K562 (cell line): ENCODE measurements around the gene ANKRD44. TPM values are rescaled to one million over a fixed set of nuclear protein-coding genes. Genes with fewer than 3 reads are reported as not detected.

ENCODE experiments used
- CREBBP ChIP-seq: IDR thresholded peaks from one replicate; pipeline ENCODE4 v1.6.1; 2012; ENCODE audit warnings: low read depth, mild to moderate bottlenecking, control low read depth, inconsistent platforms, low read length
- IFI16 ChIP-seq: fragments of 250-450 bp; sonication (Bioruptor Pico); IDR thresholded peaks from 2 replicates; pipeline ENCODE4 v2.1.2; 2022; ENCODE audit warnings: mild to moderate bottlenecking, inconsistent platforms
- KAT8 ChIP-seq: fragments of 450-650 bp; IDR thresholded peaks from 2 replicates; pipeline ENCODE4 v1.6.1; 2016; ENCODE audit warnings: low read depth, mild to moderate bottlenecking
- MAFG ChIP-seq: fragments of 450-650 bp; conservative IDR thresholded peaks from 2 replicates; pipeline ENCODE4 v1.6.1; 2016; ENCODE audit warnings: missing genetic modification characterization, missing compliant biosample characterization
- POLR3G ChIP-seq: IDR thresholded peaks from 2 replicates; pipeline ENCODE4 v1.6.1; 2011; ENCODE audit not compliant: insufficient read length, insufficient replicate concordance; ENCODE audit errors: extremely low read depth
- RFX5 ChIP-seq: IDR thresholded peaks from 2 replicates; pipeline ENCODE4 v1.6.1; 2011; ENCODE audit warnings: low read depth, mild to moderate bottlenecking, improper control_type of control experiment, low read length
- SIN3A ChIP-seq, 2 experiments: fragments of 150-350 bp in 1 of 2; IDR thresholded peaks; 2 replicates each; pipeline ENCODE4 v1.6.1; 2011 to 2016; ENCODE audit warnings: borderline replicate concordance in 2 of 2, low read depth in 2 of 2, low read length in 2 of 2, mild to moderate bottlenecking in 2 of 2, moderate library complexity in 2 of 2; ENCODE audit not compliant: control insufficient read depth in 1 of 2
- SMARCA5 ChIP-seq: fragments of 450-650 bp; IDR thresholded peaks from 2 replicates; pipeline ENCODE4 v1.6.1; 2016
- ZBTB17 ChIP-seq: fragments of 450-650 bp; formaldehyde crosslinking; IDR thresholded peaks from 2 replicates; pipeline ENCODE4 v1.4.0; 2020; ENCODE audit warnings: mild to moderate bottlenecking
- ZNF436 ChIP-seq: fragments of 250-450, 450-650 bp; sonication (Bioruptor Pico); formaldehyde crosslinking; IDR thresholded peaks from 2 replicates; pipeline ENCODE4 v1.7.0; 2020; ENCODE audit warnings: mild to moderate bottlenecking
- ZNF696 ChIP-seq: fragments of 250-450 bp; sonication (Bioruptor Pico); conservative IDR thresholded peaks from 2 replicates; pipeline ENCODE4 v1.4.0; 2020; ENCODE audit warnings: mild to moderate bottlenecking, moderate library complexity
- polyA plus RNA-seq, 8 experiments: library from polyadenylated mRNA; depleted of rRNA in 4 of 8; stranded (reverse) in 5 of 8; unstranded in 3 of 8; fragments of >200 nt; fragmentation: Nextera tagmentation in 2 of 8; fragmentation: Illumina TruSeq in 1 of 8; extraction: Ambion mirVana in 2 of 8; extraction: Trizol in 1 of 8; gene quantifications; 2 replicates each; pipeline versions ENCODE4 v1.2.1 to v1.2.3, GENCODE V29; 2011 to 2014; ENCODE audit warnings: inconsistent platforms in 1 of 8, missing spikeins in 1 of 8
- total RNA-seq, 7 experiments: library from RNA; depleted of rRNA in 6 of 7; stranded (reverse); fragments of >200 nt in 6 of 7; fragmentation: Illumina TruSeq in 2 of 7; extraction: Trizol in 2 of 7; gene quantifications; 2 replicates each; pipeline versions ENCODE4 v1.2.1 to v1.2.3, GENCODE V29; 2011 to 2021; ENCODE audit warnings: low replicate concordance in 1 of 7
- TF ChIP-seq, protein P1 (sequence below): fragments of 250-450 bp; sonication (Bioruptor Pico); IDR thresholded peaks from 2 replicates; pipeline ENCODE4 v1.5.0; 2021; ENCODE audit warnings: mild to moderate bottlenecking, moderate library complexity

ANKRD44 gene
- total and polyA plus RNA-seq, 9 of the 15 experiments (the other 6 are each of a cell fraction or from before 2014, with no cell fraction given): 0.03 to 0.64 (median 0.07) TPM; not detected in 3

GRCh38 chr2:197085665-197086064 lies 224.9 kb downstream of the ANKRD44 start (continued):
- TF ChIP-seq, protein P1, sequence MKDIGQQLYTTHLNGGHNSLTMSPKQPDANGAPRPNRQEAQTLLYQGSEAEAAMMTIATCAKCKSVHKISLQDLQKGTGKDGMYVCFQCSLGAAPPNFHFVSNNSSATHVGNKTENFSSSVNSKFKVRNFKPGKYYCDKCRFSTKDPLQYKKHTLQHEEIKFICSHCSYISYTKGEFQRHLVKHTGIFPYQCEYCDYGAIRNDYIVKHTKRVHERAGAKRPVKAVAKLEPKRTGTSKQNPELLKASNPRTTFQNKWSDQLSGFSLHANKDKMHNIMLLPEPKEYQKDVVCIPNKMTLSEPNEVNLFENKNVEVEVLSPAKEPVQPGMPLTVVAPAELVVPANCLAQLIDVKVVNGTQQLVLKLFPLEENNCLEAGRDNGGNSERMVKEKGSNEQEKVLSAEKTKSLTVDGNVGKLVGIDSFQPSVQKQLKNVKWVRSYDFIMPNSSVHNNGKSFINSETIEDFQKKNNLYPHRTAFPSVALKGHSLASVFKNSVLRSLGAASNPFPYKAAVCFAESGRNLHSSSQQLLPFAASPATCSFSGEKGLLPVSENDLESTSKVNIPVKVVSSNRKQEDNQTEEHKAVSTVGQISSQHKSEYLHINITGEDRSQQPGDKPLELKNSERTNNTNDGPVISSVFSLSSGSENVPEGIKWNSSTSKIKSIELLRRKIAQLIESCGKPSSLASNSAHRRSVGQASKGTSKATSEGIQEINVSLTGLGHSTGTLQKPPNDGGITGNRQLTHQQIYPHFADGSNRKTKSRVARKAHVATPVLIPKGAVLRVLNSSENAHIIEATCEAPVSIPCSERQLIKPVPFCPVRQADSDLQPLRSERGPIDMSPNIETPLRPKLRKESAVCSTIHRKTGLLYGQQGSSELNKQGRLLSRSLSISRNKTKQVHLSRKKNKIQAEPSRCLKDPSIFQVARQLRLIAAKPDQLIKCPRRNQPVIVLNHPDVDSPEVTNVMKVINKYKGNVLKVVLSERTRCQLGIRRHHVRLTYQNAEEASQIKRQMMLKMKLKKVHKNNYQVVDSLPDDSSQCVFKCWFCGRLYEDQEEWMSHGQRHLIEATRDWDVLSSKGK: no peak
- TF ChIP-seq ZNF436 (no peak), SIN3A (IDR thresholded peaks at IDR 0.05; ENCODE audit: borderline replicate concordance in 2 of 2, control insufficient read depth in 1 of 2, low read depth in 2 of 2, low read length in 2 of 2) (no peak), ZNF696 (CRISPR knock-in tag) (no peak), CREBBP (no peak), ZBTB17 (no peak), SMARCA5 (no peak), RFX5 (no peak), MAFG (no peak), KAT8 (no peak), IFI16 (CRISPR knock-in tag) (no peak), POLR3G (no peak)
